ENCODE results near the gene APCS.

APCS gene

GRCh38 chr1:159587461-159587951, at the start of gene APCS:
Gene APCS, plus strand, starts transcription at chr1:159587826. Its CDS starts 96 bp downstream, at chr1:159587922.
- no peak for DNase-seq

DNA sequence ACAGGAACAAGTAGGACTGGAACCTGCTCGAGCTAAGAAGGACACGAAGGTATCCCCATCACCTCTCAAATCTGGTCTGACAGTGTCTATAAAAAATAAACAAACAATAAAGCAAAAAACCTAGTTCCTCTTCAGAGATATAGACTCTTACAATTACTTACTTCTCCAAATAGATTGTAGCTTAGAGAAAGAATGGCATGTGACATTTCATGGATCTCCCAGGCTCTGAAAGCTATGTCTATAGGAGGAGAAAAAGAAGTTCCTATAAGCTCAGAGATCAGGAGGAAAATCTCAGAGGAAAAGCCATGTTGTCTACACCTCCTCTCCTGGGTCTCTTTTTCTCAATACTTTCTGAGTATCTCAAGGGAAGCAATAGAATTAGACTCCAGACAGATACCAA, 39.5 kb upstream of the APCS start:
- DNase-seq = no peak

GRCh38 chr1:159554261-159554660, 33.4 kb upstream of the APCS start:
- no peak for DNase-seq

- DNase-seq = no peak
Observed at GRCh38 chr1:159554696-159555095, 32.9 kb upstream of the APCS start.

DNA sequence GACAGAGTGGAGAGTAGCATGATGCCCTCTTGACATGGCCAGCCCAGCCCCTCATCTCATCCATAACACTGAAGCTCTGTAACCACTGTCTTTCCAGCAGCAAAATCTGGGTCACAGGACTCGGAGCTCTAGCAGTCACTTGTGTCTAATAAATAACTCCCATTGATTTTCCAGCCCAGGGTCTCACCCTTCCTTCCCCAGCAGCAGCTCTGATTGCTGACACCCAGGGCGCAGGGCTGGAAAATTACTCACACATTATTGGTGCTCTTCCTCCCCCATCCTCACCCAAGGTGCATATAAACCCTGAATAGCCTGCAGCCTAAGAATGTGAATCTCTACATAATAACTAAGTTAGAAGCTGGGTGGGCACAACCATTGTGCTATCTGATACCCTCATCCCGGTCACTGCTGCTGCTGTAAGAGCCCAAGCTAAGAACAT, 30.7 kb upstream of the APCS start:
- no peak for DNase-seq

DNA sequence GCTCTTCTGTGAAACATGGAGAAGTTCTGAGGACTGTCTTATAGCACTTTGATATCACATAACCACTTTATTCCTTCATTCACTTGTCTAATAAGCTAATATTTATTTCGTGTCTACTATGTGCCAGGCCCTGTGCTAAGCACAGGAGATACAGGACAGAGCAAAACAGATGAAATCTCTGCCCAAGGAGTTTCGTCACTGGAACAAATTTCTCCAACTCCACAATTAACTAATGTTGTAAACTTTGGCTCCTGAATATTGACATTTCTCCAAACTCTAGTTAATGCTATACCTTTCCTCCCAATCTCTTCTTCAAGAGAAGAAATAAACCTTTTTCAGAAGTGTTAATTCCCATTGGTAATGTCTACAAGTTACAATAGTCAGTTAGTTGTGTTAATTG, 27.0 kb upstream of the APCS start:
- DNase-seq = no peak

DNA sequence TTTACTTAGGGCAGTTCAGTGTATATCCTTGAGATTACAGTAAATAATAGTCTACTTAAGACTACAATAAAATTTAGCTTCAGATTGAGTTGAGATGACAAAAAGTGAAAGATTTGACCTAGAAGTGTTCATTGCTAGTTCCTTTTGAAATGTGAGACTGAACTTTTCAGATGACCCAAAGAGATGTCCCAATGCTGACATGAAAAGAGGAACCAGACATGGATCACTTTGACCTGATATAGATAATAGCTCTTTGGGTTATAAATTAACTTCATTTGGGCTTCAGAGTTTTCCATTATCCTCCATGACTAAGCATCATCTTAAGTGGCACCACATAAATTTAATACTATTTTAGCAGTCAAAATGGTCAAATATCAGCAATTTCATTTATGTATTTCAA, 26.1 kb upstream of the APCS start:
- no peak for DNase-seq

GRCh38 chr1:159562680-159563079, 24.9 kb upstream of the APCS start:
- no peak for DNase-seq

DNA sequence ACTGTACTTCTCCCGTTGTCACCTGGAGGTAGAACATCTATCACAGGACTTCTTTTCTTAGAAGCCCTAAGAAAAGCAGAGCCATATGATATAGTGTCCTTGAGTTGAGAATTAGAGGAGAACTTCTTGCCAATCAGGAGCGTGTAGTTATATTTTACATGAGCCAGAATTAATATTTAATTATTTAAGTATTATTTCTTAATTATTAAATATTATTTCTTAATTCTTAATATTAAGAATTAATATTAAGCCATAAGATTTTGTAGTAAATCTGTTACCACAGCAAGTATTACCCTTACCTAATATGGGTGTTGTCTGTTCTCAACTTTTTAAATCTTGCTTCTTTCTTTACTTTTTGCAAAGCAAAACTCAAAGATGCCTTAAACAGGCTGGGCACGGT, 10.2 kb upstream of the APCS start:
- DNase-seq = no peak

- DNase-seq = no peak
Observed at GRCh38 chr1:159580340-159580739, 7.3 kb upstream of the APCS start.

- DNase-seq = no peak
Observed at GRCh38 chr1:159581422-159581821, 6.2 kb upstream of the APCS start.

- no peak for DNase-seq
Observed at GRCh38 chr1:159584536-159584935, 3.1 kb upstream of the APCS start.

- no peak for DNase-seq
Observed at GRCh38 chr1:159591981-159592380, 4.4 kb downstream of the APCS start.

- DNase-seq = no peak
Observed at GRCh38 chr1:159594625-159595405, 7.2 kb downstream of the APCS start.

- peak; percentile 52 for DNase-seq
Observed at GRCh38 chr1:159598196-159598595, 10.6 kb downstream of the APCS start.

DNA sequence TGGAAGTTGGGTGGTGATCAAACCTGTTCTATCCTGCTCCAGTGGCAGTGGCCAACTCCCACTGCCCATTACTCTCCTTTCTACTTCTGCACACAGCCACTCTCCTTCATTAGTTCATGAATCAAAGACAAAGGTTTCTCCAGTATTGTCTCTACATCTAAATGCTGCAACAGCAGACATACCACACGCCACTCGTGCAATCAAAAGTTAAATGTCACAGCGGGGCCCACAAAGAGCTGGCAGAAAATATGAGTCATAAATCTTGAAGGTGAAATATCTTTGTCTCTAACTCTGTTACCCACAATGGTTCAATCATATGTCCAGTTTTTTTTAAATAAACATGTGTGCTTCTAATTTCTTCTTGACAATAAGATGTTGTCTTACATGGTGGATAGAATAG, 13.3 kb downstream of the APCS start:
- DNase-seq = no peak

DNA sequence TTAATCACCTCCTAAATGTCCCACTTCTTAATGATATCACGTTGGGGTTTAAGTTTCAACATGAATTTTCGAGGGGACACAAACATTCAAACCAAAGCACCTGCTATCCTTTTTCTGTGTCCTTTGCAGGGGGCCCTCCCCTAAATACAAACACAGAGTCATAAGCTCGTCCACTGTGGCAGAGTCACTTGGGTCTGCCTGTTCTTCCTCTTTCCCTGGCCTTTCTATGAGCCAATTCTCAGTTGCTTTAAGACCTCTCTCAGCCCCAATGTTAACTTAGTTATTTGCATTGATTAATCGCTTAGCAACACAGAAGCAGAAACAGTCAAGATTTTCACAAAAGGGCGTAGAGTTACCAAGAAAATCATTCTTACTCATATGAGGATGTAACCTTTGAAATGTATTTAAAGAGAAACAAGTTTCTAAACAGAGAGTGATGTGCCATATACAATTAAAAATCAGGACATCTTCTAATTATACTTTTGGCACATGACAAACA, 14.9 kb downstream of the APCS start:
- no peak for DNase-seq

GRCh38 chr1:159612211-159612885, 24.7 kb downstream of the APCS start:
- DNase-seq = no peak

DNA sequence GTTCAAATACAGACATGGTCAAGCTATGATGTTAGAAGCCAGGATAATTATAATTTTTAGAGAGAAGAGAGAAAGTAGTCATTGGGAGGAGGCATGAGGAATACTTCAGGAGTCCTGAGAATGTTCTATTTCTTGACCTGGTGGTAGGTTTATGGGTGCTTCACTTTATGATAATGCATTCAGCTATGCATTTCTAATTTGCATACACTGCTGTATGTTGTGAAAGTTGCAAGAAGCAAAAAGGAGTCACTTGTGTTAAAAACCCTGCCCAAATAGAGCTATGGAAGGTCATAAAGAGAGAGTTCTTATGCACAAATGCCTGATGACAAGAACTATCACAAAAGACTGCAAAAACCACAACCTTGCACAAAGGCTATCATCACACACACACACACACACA, 45.3 kb downstream of the APCS start:
- no peak for DNase-seq

Measured in T1000 (cell line).